ENCODE results near the gene SFRP4.

DNA sequence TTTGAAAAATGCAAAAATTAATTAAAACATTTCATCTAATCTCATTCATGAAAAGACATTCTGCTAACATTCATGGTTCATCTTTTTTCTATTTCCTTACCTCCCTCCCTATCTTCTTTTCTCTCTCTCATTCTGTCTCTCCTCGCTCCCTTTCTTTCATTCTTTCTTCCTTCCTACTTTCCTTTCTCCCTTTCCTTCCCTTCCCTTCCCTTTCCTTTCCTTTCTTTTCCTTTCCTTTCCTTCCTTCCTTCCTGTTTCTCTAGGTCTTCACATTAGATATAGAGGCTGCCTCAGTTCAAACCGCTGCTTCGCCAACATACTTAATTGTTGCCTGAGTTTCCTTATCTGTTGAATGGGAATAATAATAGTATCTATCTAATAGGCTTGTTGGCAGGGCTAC, 21.9 kb downstream of the SFRP4 start:
- TF ChIP-seq, protein P1, sequence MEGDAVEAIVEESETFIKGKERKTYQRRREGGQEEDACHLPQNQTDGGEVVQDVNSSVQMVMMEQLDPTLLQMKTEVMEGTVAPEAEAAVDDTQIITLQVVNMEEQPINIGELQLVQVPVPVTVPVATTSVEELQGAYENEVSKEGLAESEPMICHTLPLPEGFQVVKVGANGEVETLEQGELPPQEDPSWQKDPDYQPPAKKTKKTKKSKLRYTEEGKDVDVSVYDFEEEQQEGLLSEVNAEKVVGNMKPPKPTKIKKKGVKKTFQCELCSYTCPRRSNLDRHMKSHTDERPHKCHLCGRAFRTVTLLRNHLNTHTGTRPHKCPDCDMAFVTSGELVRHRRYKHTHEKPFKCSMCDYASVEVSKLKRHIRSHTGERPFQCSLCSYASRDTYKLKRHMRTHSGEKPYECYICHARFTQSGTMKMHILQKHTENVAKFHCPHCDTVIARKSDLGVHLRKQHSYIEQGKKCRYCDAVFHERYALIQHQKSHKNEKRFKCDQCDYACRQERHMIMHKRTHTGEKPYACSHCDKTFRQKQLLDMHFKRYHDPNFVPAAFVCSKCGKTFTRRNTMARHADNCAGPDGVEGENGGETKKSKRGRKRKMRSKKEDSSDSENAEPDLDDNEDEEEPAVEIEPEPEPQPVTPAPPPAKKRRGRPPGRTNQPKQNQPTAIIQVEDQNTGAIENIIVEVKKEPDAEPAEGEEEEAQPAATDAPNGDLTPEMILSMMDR (IDR thresholded peaks at IDR 0.05; ENCODE audit: low read depth, low read length) = no peak
- TF ChIP-seq MYC (IDR thresholded peaks at IDR 0.05; ENCODE audit: low read depth, low read length) (no peak), POLR2A (IDR thresholded peaks at IDR 0.05; ENCODE audit: extremely low read depth, insufficient read length) (no peak)
- TF ChIP-seq, protein P2, sequence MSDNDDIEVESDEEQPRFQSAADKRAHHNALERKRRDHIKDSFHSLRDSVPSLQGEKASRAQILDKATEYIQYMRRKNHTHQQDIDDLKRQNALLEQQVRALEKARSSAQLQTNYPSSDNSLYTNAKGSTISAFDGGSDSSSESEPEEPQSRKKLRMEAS (IDR thresholded peaks at IDR 0.05; ENCODE audit: low read depth, low read length) = no peak
